ENCODE results near the gene PDX1.

PDX1 gene

DNA sequence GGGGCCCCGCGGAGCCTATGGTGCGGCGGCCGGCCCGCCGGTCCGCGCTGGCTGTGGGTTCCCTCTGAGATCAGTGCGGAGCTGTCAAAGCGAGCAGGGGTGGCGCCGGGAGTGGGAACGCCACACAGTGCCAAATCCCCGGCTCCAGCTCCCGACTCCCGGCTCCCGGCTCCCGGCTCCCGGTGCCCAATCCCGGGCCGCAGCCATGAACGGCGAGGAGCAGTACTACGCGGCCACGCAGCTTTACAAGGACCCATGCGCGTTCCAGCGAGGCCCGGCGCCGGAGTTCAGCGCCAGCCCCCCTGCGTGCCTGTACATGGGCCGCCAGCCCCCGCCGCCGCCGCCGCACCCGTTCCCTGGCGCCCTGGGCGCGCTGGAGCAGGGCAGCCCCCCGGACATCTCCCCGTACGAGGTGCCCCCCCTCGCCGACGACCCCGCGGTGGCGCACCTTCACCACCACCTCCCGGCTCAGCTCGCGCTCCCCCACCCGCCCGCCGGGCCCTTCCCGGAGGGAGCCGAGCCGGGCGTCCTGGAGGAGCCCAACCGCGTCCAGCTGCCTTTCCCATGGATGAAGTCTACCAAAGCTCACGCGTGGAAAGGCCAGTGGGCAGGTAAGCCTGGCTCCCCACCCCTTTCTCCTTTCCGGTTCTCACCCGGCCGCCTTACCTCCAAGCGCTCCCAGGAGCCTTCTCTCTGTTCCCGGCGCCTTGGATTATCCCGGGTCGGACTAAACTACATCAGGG is at the start of gene PDX1:
Gene PDX1 (plus strand): TSS at position 67 of the 743 bp plus-strand sequence. CDS start 139 bp downstream, at position 206.
- no peak for DNase-seq

DNA sequence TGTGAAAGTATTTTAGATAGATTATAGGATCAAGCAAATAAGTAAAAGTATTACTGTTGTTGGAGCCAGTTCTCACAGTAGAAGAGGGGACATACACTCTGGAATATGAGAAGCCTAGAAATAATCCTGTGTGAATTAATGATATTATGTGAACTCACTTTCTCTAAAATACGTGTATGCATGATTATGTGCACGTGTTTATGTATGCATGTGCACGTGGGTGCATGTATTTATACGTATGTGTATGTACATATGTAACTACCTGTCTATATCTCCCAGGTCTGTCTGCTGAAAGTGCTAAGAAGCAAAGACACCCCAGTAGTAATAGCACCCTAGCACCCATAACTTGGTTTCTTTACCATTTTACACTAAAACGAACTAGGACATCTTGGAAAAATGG is 41.5 kb upstream of the PDX1 start:
- DNase-seq: no peak

DNA sequence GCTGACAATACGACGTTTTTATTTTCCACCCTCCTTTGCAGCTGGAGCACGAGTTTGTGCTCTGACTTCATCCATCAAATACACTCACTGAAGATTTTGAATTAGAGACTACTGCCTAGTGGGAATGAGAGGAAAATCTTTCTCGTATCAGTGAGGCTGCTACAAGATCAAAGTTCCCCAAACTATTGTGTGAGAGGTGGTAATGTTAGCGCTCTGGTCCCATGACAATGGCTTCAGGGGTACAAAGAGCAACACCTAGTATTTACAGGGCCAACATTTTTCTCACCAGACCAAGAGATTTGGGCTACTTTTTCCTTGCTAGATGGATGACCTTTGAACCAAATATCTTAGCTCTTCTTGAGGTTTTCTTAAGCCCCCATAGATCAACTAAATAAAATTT is 30.3 kb upstream of the PDX1 start:
- DNase-seq: no peak

DNA sequence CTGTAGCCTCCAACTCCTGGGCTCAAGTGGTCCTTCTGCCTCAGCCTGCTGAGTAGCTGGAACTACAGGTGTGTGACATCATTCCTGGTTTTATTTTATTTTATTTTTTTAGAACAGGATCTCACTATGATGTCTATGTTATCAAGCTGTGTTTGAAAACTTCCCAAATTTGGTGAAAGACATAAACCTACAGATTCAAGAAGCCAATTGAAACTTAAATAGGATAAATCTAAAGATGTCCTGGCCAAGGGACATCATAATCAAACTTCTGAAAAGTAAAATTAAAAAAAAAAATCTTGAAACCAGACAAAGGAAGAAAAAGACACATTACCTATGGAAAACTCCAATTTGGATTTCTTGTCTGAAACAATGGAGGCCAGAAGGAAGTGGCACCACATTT is 23.1 kb upstream of the PDX1 start:
- DNase-seq: no peak

DNA sequence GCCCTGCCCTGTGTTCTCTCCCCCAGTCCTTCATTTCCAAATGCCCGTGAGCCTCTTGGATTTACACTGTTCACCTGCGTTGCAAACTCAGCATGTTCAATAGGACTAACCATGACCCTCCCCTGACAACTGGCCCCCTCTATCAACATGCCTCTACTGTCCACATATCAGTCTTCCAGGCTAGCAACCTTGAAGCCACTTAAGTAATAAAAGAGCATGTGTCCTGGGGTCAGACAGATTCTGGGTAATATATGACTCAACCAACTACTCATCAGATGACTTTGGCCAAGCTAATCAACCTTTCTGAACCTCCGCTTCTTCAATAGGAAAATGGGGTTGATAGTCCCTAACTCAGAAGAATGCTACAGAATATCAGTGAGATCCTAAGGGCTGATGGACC is 15.1 kb upstream of the PDX1 start:
- no peak for DNase-seq

DNA sequence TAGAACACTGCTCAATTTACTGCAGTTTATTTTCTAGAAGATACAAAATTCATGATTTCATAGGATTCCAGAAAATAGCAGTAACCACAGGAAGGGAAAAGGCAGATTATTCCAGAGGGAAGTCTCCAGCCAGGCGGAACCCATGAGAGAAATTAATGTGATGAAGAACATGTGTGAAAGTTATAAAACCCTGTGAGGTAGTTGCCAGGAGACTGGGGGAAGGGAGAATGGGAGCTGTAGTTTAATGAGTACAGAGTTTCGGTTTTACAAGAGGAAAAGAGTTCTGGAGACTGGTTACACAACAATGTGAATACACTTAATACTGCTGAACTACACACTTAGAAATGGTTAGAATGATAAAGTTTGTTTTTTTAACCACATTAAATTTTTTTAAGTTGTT is 14.2 kb upstream of the PDX1 start:
- no peak for DNase-seq

DNA sequence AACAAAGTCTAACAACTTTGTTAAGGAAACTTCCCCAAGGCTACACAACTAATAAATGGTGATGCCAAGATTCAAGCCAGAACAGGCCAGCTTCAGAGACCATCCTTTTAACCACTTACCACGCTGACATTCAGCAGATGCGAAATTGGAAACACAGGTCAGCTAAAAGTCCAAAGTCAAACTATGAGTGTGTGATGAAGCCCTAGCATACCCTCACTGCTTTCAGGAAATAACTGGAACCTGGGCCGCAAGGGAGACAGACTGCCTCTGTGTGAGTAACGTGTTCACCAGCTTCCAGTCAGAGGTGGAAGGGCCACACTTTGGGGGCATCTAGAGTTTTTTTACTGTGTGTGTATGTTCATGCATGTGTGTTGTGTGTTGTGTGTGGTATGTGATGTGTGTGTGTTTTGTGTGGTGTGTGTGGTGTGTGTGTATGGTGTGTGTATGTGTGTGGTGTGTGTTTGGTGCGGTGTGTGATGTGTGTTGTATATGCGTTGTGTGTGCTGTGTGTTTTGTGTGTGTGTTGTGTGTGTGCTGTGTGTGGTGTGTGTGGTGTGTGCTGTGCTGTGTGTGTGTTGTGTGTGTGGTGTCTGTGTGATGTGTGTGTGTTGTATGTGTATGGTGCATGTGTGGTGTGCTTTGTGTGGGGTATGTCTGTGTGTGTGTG is 12.5 kb upstream of the PDX1 start:
- DNase-seq: no peak

DNA sequence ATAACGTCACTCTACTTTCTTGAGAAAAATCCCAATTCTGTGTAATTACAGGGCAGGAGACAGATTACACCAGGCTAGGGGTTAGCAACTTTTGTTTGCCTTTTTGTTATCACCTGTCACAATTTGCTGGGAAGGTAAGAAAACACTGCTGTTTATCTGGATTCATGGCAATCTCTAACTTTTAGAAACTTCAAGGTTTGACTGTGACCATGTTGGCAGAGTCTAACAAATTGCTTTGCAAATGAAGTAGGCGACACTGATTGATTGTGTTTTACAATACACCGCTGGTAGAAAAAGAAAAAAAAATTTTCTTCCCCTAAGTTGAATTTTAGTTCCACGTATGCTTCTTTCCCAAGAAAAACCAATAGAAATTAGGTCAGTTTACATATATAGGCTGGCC is 10.4 kb upstream of the PDX1 start:
- DNase-seq: no peak

DNA sequence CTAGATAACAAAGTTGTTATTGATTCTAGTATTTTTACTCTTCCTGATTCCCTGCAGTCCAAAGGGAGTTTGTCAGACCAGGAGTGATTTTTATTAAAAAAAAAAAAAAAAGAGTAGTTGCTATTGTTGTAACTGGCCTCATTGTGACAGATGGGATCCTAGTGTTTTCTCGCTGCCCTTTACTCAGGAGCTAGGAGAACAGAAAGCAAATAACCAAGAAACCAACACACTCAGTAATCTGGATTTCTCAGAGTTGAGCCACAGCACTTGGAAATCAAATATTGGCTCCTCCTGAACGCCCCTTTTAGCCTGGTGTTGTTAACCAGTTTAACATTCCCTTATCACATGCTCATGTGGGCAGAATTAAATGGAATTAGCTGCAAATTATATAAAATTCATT is 8.3 kb upstream of the PDX1 start:
- no peak for DNase-seq

DNA sequence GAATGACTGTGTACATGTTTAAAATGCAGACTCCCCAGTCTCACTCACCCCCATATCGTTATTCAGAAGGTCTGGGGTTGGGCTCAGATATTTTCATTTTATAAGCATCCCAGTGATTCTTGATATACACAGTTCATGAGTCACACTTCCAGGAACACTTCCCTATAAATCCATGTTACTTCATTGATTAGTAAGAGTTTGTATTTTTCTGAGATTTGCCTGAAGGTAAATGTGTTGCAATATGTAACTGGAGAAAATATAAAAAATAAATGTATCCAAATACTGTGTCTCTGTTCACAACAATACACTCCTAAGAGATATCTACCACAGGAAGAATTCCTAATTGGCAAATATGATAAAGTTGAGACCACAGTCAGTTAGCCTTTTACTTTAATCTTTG is 6.6 kb upstream of the PDX1 start:
- no peak for DNase-seq

DNA sequence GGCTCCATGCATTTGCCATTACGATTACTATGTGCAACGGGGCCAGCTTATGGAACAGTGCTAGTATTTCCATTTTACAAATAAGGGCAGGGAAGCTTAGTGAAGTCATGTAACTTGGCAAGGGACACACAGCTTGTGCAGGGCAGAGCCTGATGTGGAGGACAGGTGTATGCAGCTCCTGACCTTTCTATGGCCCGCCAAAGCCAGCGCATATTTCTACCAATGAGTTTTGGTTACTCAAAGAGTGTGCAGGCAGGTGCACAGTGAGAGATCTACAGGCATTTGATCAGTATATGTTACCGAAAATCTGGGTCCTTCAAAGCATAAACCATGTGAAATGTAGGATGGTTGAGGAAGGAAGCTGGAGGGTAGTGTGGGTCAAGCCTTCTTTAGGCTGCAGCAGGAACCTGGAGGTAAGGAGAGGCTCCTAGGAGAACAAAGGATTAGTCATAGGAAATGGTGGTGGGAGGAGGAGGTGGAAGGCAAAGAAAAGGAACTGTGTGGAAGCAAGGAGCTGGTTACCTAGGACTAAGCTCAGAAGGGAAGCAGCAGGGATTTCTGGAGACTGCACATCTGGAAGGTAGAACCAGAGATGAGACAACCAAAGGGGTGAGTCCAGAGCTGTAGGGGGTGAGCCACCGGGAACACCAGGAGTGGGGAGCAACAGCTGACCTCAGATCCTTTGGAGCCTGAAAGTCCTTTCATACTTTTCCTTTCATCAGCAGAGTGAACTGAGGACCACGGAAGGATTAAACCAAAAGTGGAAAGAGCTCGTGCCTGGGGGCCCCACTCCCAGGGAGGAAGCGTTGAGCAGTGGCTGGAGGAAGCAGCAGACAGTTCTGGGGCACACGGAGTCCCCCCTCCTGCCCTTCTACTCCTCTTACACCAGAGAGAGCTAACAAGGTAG is 4.2 kb upstream of the PDX1 start:
- no peak for DNase-seq

DNA sequence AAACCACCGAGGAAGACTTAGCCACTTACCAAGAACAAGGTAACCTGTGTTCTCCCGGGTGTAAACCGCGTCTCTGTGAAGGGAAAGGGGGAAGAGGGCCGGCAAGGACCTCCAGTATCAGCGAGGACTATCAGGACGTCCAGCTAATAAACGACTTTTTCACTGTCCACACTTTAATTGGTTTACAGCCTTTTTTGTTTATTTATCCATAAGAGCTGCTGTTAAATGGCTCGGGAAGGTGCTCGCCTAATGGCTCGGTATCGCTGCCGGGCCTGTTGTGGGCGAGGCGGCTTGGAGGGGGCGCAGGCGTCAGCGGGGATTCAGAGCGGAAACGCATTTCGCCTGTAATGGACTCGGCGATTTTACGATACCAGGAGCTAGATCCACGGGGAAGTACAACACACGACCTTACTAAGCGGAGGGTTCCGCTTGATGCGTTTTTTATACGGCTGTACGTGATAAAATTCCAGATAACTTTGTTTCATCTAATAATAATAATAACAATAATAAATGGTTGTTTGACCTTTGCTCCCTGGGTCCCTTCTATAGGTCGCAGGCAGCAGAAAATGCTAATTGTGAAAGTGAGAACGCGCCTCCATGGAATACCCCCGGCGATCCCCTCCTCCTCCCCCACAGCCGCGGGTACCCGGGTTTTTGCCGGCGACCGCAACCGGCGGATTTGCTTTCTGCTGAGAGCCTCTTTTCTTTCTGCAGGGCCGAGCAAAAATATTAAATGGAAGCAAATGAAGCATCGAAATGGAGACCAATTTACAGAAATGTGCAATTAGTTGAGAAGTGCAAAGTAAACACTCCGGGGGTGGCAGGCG is 2.5 kb upstream of the PDX1 start:
- peak; percentile 65 for DNase-seq

DNA sequence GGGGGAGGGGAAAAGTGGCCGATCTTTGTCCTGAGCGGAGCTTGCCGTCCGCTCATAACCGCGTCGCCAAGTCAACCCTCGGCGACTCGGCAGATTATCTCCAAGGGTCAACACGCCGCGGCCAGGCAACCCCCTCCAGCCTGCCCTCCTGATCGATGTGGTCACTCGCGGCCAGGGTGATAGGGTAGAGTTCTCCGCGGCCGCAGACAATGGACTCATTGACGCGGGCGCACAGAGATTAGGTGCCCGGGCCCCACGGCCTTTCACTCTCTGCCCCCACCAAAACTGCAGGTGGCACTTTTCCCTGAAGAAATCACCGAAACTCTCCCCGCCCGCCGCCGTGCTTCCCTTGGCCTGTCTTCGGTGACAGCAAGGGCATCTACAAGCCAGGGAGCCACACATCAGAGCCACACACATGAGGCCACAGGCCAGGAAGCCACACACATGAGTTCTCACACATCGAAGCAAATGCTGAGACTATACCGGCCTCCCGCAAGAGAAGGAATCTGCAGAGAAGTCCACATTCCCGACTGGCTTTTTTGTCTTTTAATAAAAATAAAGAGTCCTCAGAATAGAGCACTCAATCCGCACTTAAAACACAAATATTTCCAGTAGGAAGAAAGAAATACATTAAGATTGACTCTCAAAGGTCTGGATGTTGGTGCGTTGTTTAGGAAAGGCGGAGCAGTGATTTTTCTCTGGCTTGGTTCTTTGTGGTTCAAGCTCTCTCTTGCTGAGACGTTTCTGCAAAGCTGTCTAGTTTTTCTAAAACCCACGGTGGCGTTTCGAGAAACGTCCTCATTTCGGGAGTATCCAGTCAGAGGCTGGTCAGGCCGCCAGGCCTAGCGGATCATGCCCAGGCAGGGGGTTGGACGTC is 1.5 kb upstream of the PDX1 start:
- no peak for DNase-seq

DNA sequence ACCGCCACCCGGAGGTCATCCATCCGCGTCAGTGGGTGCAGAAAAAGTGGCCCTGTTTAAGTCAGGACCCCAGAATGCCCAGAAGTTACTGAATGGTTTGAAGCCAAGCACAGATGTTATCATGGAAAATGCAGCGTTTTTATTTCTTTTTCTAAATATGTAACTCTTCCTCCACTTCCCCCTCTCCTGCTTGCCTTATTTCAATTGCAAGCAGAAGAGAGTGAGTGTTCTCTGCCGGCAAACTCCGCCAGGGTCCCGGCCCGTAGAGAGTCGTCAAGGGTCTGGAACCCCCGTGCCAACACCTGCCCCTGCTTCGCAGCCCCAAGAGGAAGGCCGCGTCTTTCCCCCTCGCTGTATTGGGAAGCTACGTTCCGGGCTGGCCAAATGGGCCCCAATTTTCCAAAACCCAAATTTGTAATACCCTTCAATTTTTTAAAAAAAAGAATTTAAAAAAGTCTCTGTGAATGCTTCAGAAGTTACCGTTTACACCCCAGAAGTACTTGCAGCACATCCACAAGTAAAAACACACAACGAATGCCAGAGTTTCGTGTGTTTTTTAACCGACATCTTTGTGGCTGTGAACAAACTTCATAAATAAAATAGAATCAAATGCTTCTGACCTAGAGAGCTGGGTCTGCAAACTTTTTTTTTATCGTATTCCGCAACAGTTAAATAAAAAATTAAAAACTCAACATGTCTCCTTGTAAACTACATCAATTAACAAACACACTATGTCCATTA is 712 bp upstream of the PDX1 start:
- DNase-seq: no peak

DNA sequence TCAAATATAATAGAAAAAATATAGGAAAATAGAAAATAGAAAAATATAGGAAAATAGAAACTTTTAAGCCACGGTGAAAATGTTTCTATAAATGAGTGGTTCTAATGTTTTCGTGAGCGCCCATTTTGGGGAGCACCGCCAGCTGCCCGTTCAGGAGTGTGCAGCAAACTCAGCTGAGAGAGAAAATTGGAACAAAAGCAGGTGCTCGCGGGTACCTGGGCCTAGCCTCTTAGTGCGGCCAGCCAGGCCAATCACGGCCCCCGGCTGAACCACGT is 204 bp upstream of the PDX1 start:
- peak; percentile 91 for DNase-seq

DNA sequence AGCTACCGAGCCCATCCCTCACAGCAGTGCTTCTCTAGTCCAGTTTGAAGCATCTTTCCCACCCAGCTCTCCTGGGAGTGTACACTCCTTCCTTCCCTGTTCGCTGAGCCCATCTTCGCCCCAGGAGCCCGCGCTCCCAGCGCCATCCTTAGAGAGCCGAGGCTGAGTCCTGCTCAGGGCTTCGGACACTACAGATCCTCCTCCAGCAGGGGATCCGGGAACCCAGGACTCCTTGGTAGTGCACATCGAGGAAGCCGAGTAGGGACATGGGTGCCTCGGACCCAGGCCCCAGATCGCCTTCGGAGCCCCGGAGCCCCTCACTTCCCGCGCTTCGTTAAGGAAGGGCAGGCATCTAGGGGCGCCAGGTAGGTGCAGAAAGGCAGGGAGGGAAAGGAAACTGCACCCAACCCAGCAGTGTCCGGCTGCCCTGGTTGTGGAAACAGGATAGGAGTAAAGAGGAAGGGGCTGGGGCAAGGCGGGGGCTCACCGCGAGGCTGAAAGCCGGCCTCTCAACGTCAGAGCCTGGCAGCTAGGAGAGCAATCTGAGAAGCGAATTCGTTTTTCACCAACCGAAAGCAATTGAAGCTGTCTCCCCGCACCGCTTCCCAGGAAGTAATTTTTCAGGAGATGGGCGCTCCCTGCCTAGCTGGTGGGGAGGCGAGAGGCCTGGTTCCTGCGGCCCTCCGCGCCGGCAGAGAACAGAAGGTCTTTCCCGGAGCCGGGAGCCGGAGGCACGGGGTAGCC is 1.0 kb downstream of the PDX1 start:
- DNase-seq: peak; percentile 51

DNA sequence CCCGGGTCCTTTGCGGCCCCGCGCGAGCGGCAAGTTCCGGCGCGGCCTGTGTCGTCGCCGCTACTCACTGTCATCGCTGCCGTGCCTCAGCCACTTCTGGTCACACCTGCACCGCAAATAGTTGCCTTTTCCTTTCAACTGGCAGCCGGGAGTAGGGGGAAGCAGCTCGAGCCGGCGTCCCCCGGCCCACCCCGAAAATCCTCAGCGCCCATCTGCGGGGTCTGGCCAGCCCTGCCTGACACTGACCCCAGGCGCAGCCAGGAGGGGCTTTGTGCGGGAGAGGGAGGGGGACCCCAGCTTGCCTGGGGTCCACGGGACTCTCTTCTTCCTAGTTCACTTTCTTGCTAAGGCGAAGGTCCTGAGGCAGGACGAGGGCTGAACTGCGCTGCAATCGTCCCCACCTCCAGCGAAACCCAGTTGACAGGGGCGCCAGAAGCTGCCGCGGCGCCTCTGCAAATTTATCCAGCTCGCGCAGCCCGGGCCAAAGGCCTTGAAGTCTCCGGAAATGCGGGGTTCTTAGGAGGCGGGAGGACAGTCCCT is 1.7 kb downstream of the PDX1 start:
- no peak for DNase-seq

DNA sequence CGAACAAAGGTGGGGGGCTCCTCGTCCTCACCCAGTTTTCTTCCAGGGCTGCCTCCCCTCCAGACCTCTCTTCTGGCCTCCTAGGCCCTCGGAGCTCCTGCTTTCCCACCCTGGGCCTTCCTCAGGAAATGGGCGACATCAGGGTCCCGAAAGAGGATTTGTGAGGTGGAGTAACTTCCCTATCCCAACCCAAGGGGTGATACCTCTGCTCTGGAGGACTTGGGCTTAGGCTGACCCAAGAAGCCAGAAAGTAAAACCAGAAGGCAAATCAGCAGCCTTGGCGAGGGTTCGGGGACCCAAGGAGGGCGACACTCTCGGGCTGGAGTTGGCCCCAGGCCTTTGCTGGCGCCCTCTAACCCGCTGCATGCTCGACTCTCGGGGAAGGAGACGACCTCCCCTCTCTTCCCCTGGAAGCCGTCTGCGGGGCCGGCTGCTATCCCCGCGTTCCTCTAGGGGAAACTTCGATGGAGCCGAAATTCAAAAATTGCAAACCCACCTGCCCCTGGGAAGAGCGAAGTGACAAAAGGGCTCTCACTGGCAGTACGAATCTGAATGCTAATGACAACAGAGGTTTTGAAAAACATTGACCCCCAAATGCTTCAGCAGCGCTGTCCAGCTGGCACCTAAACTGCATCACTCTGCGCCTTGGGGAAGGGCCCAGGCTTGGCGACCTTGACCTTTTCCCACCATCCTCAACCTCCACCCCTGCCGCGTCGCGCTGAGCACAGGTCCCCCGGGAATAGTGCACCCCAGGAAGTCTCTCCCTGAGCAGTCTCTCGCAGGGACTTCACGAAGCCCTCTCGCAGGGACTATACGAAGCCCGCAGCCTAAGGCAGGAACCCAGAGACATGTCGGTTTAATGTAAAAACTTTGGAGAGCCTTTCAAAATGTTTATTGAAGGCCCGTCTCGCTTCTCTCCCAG is 2.4 kb downstream of the PDX1 start:
- DNase-seq: no peak

All from NCI-H1092 treated with DMSO at 0.1 percent for 48 hours (cell line).